ENCODE results near the gene SCARF1. TPM values are rescaled to one million over a fixed set of nuclear protein-coding genes. Genes with fewer than 3 reads are reported as not detected.

The SCARF1 gene
- total and polyA plus RNA-seq, 9 donors, result 1.7 to 10.2 (median 5.7) TPM

GRCh38 chr17:1651559-1651844 is 6.0 kb upstream of the SCARF1 start:
- H3K9me3 ChIP-seq, result no peaks in the 10 kb centered on the region
- TF ChIP-seq POLR2A (IDR thresholded peaks at IDR 0.05) (no peak), CTCF (IDR thresholded peaks at IDR 0.05) (no peak), EP300 (IDR thresholded peaks at IDR 0.05) (no peak)
- no peaks in the 10 kb centered on the region for H3K36me3 ChIP-seq
- H3K4me3 ChIP-seq, result no peak overlapping the region
- intact Hi-C loops (cut with DNase I), result loop anchor here in 2 of 4 donors (10.0 kb wide), 2 partner anchors 53 to 373 kb away; partner anchors contain the start of gene RTN4RL1 (in 1 of the 2)
- H3K27ac ChIP-seq, result no peak overlapping the region
- no peaks in the 10 kb centered on the region for H3K27me3 ChIP-seq
- DNase-seq, result no peak
- H3K4me1 ChIP-seq (ENCODE audit: insufficient read depth), result peaks cover 8% of the 10 kb centered on the region
- 83 to 86% (median 86%) methylated on average over 4 of the region's 4 CpGs for WGBS, 3 donors

- no peaks in the 10 kb centered on the region for H3K36me3 ChIP-seq
- peak in 1 of 5 donors; percentile 39 for DNase-seq
- TF ChIP-seq CTCF (IDR thresholded peaks at IDR 0.05), result no peak
- no peak for TF ChIP-seq EP300 (IDR thresholded peaks at IDR 0.05)
- TF ChIP-seq POLR2A (IDR thresholded peaks at IDR 0.05), result no peak
- H3K27ac ChIP-seq, result no peak overlapping the region
- no peak overlapping the region for H3K4me3 ChIP-seq
- H3K27me3 ChIP-seq, result no peaks in the 10 kb centered on the region
- intact Hi-C loops (cut with DNase I), result loop anchor here in 2 of 4 donors (10.0 kb wide), 2 partner anchors 54 to 374 kb away; partner anchors contain the start of gene RTN4RL1 (in 1 of the 2)
- peaks cover 8% of the 10 kb centered on the region for H3K4me1 ChIP-seq (ENCODE audit: insufficient read depth)
- WGBS, 3 donors, result 71 to 73% (median 72%) methylated on average over 22 of the region's 22 CpGs
- H3K9me3 ChIP-seq, result no peaks in the 10 kb centered on the region
Measured at GRCh38 chr17:1650731-1651558, 5.4 kb upstream of the SCARF1 start.

- peak within 1 kb of the TSS; percentile 69 to 95 for H3K27ac ChIP-seq
- no peaks in the 10 kb centered on the region for H3K27me3 ChIP-seq
- intact Hi-C loops (cut with DNase I), result loop anchor here (2.0 to 10.0 kb wide), 6 partner anchors 21 to 375 kb away; partner anchors contain the start of genes RTN4RL1 (in 1 of the 4) and SLC43A2 (in 1 of the 4)
- DNase-seq, result peak; percentile 75 to 81 (median 76)
- no peaks in the 10 kb centered on the region for H3K36me3 ChIP-seq
- H3K9me3 ChIP-seq, result no peaks in the 10 kb centered on the region
- H3K4me3 ChIP-seq, result peak within 1 kb of the TSS; percentile 83
- no peak for TF ChIP-seq CTCF (IDR thresholded peaks at IDR 0.05)
- no peak for TF ChIP-seq EP300 (IDR thresholded peaks at IDR 0.05)
- no peak for TF ChIP-seq POLR2A (IDR thresholded peaks at IDR 0.05)
- H3K4me1 ChIP-seq (ENCODE audit: insufficient read depth), result peaks cover 8% of the 10 kb centered on the region
- 11 to 18% (median 12%) methylated on average over 22 to 23 of the region's 23 CpGs for WGBS, 3 donors
Measured at GRCh38 chr17:1649844-1650501, 4.4 kb upstream of the SCARF1 start, which contains the start of gene RILP. TSS of gene RILP (minus strand) at chr17:1649866. CDS start at chr17:1649804, 62 bp downstream.

- H3K27ac ChIP-seq, result peak overlapping the region; percentile 69 to 95
- H3K27me3 ChIP-seq, result no peaks in the 10 kb centered on the region
- WGBS, 3 donors, result 0 to 1% (median 0%) methylated on average over 12 to 92 of the region's 100 CpGs
- peak; percentile 41 for TF ChIP-seq POLR2A (IDR thresholded peaks at IDR 0.05)
- TF ChIP-seq CTCF (IDR thresholded peaks at IDR 0.05), result peak in 2 of 3 donors; percentile 19 to 80
- TF ChIP-seq EP300 (IDR thresholded peaks at IDR 0.05), result no peak
- H3K9me3 ChIP-seq, result no peaks in the 10 kb centered on the region
- H3K4me1 ChIP-seq (ENCODE audit: insufficient read depth), result peaks cover 8% of the 10 kb centered on the region
- H3K4me3 ChIP-seq, result peak overlapping the region; percentile 83
- intact Hi-C loops (cut with DNase I), result loop anchor here in 3 of 4 donors (1.0 to 10.0 kb wide), 5 partner anchors 20 to 136 kb away; partner anchors contain the start of gene SLC43A2 (in 1 of the 3)
- no peaks in the 10 kb centered on the region for H3K36me3 ChIP-seq
- DNase-seq, result peak; percentile 92 to 97 (median 96)
Measured at GRCh38 chr17:1648963-1649843, 3.7 kb upstream of the SCARF1 start.

Measured in ovary (tissue), 9 donors.